ENCODE data around the gene GLRA1.
"Not testable (repeated sequence)": the region's sequence is repeated elsewhere in the genome, so short reads cannot be mapped to it uniquely, and the experiment has no call there.

The GLRA1 gene

GRCh38 chr5:151793358-151793757, 131.3 kb downstream of the GLRA1 start:
- DNase-seq (ENCODE audit: low read depth), result no peak
- no peak overlapping the region for H3K4me3 ChIP-seq (ENCODE audit: low read depth, low read length)
- no peak for TF ChIP-seq CTCF (IDR thresholded peaks at IDR 0.05; ENCODE audit: control insufficient read depth, extremely low read depth, insufficient read depth)

GRCh38 chr5:151787817-151788216, 136.8 kb downstream of the GLRA1 start:
- DNase-seq (ENCODE audit: low read depth), result no peak
- TF ChIP-seq CTCF (IDR thresholded peaks at IDR 0.05; ENCODE audit: control insufficient read depth, extremely low read depth, insufficient read depth), result no peak
- no peak overlapping the region for H3K4me3 ChIP-seq (ENCODE audit: low read depth, low read length)

GRCh38 chr5:151786468-151786867, 138.2 kb downstream of the GLRA1 start:
- no peak for DNase-seq (ENCODE audit: low read depth)
- no peak for TF ChIP-seq CTCF (IDR thresholded peaks at IDR 0.05; ENCODE audit: control insufficient read depth, extremely low read depth, insufficient read depth)
- H3K4me3 ChIP-seq (ENCODE audit: low read depth, low read length), result no peak overlapping the region

- no peak for DNase-seq (ENCODE audit: low read depth)
- no peak overlapping the region for H3K4me3 ChIP-seq (ENCODE audit: low read depth, low read length)
- TF ChIP-seq CTCF (IDR thresholded peaks at IDR 0.05; ENCODE audit: control insufficient read depth, extremely low read depth, insufficient read depth), result no peak
These were observed 140.5 kb downstream of the GLRA1 start for GRCh38 chr5:151784141-151784540.

GRCh38 chr5:151783664-151784063, 141.0 kb downstream of the GLRA1 start:
- not testable (repeated sequence) for H3K4me3 ChIP-seq (ENCODE audit: low read depth, low read length); DNase-seq (ENCODE audit: low read depth)

GRCh38 chr5:151781201-151781600, 143.4 kb downstream of the GLRA1 start:
- TF ChIP-seq CTCF (IDR thresholded peaks at IDR 0.05; ENCODE audit: control insufficient read depth, extremely low read depth, insufficient read depth), result no peak
- DNase-seq (ENCODE audit: low read depth), result no peak
- no peak overlapping the region for H3K4me3 ChIP-seq (ENCODE audit: low read depth, low read length)

GRCh38 chr5:151780348-151780747, 144.3 kb downstream of the GLRA1 start:
- no peak for TF ChIP-seq CTCF (IDR thresholded peaks at IDR 0.05; ENCODE audit: control insufficient read depth, extremely low read depth, insufficient read depth)

More at GRCh38 chr5:151780348-151780747, 144.3 kb downstream of the GLRA1 start:
- peak overlapping the region; percentile 17 for H3K4me3 ChIP-seq (ENCODE audit: low read depth, low read length)
- no peak for DNase-seq (ENCODE audit: low read depth)

Measured in LNCaP clone FGC (cell line).